HL-60 (cell line): Measurements from ENCODE around the gene HSPA6.
"Not testable (repeated sequence)": the region's sequence is repeated elsewhere in the genome, so short reads cannot be mapped to it uniquely, and the experiment has no call there.

Source experiments
- GABPA ChIP-seq: IDR thresholded peaks from 2 replicates; pipeline ENCODE4 v1.6.1; 2012; ENCODE audit warnings: low read depth
- POLR2AphosphoS5 ChIP-seq: IDR thresholded peaks from 2 replicates; pipeline ENCODE4 v1.6.1; 2012; ENCODE audit warnings: low read depth
- SPI1 ChIP-seq: IDR thresholded peaks from 2 replicates; pipeline ENCODE4 v1.6.1; 2012; ENCODE audit warnings: low read depth, mild to moderate bottlenecking, borderline replicate concordance
- TF ChIP-seq, protein P1 (sequence below): IDR thresholded peaks from one replicate; pipeline ENCODE4 v1.5.1; 2011; ENCODE audit warnings: low read length, control low read depth, inconsistent platforms; ENCODE audit not compliant: insufficient read depth
- TF ChIP-seq, protein P2 (sequence below): IDR thresholded peaks from 2 replicates; pipeline ENCODE4 v1.6.1; 2012; ENCODE audit warnings: low read depth; ENCODE audit not compliant: insufficient replicate concordance

DNA sequence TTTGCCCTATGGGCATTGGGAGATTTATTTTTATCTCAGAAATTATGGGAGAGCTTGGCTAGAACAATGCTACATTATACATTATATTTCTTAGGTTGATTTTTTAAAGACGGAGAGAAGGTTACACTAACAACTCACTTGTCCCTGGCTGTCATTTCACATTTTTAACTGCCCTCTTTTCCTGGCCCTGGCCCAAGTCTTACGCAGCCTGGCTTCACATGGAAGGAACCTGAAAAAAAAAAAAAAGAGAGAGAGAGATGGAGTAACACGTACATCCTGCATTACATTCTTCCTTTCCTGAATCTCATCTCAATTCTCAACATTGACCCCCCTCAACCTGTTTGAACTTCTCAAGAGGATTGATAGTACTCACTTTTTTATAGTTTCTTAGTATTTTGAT is 4.2 kb downstream of the HSPA6 start:
- TF ChIP-seq, protein P1, sequence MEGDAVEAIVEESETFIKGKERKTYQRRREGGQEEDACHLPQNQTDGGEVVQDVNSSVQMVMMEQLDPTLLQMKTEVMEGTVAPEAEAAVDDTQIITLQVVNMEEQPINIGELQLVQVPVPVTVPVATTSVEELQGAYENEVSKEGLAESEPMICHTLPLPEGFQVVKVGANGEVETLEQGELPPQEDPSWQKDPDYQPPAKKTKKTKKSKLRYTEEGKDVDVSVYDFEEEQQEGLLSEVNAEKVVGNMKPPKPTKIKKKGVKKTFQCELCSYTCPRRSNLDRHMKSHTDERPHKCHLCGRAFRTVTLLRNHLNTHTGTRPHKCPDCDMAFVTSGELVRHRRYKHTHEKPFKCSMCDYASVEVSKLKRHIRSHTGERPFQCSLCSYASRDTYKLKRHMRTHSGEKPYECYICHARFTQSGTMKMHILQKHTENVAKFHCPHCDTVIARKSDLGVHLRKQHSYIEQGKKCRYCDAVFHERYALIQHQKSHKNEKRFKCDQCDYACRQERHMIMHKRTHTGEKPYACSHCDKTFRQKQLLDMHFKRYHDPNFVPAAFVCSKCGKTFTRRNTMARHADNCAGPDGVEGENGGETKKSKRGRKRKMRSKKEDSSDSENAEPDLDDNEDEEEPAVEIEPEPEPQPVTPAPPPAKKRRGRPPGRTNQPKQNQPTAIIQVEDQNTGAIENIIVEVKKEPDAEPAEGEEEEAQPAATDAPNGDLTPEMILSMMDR: not testable (repeated sequence)
- not testable (repeated sequence) for TF ChIP-seq SPI1, POLR2AphosphoS5, GABPA
- TF ChIP-seq, protein P2, sequence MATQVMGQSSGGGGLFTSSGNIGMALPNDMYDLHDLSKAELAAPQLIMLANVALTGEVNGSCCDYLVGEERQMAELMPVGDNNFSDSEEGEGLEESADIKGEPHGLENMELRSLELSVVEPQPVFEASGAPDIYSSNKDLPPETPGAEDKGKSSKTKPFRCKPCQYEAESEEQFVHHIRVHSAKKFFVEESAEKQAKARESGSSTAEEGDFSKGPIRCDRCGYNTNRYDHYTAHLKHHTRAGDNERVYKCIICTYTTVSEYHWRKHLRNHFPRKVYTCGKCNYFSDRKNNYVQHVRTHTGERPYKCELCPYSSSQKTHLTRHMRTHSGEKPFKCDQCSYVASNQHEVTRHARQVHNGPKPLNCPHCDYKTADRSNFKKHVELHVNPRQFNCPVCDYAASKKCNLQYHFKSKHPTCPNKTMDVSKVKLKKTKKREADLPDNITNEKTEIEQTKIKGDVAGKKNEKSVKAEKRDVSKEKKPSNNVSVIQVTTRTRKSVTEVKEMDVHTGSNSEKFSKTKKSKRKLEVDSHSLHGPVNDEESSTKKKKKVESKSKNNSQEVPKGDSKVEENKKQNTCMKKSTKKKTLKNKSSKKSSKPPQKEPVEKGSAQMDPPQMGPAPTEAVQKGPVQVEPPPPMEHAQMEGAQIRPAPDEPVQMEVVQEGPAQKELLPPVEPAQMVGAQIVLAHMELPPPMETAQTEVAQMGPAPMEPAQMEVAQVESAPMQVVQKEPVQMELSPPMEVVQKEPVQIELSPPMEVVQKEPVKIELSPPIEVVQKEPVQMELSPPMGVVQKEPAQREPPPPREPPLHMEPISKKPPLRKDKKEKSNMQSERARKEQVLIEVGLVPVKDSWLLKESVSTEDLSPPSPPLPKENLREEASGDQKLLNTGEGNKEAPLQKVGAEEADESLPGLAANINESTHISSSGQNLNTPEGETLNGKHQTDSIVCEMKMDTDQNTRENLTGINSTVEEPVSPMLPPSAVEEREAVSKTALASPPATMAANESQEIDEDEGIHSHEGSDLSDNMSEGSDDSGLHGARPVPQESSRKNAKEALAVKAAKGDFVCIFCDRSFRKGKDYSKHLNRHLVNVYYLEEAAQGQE: not testable (repeated sequence)
